Iris pigment epithelial cell (primary cell): ENCODE results near the gene GPR55.
"Not testable (repeated sequence)": the region's sequence is repeated elsewhere in the genome, so short reads cannot be mapped to it uniquely, and the experiment has no call there.

Experiments
- DNase-seq: peaks from one replicate; pipeline ENCODE4 v3.0.0-alpha.2; 2011; ENCODE audit warnings: low read depth

Gene GPR55

GRCh38 chr2:230924470-230925341 is at the start of gene GPR55:
Gene GPR55, minus strand, starts transcription at chr2:230925242. Its CDS starts 14,280 bp downstream, at chr2:230910962.
- no peak for DNase-seq

GRCh38 chr2:230974096-230974913 is 49.3 kb upstream of the GPR55 start:
- DNase-seq = peak; percentile 91

- DNase-seq = no peak
Observed at GRCh38 chr2:230972046-230972445, 47.0 kb upstream of the GPR55 start.

GRCh38 chr2:230969659-230970015 is 44.6 kb upstream of the GPR55 start:
- DNase-seq = no peak

GRCh38 chr2:230968921-230969658 is 44.0 kb upstream of the GPR55 start:
- no peak for DNase-seq

GRCh38 chr2:230968314-230968713 is 43.3 kb upstream of the GPR55 start:
- DNase-seq = not testable (repeated sequence)

- no peak for DNase-seq
Observed at GRCh38 chr2:230967113-230967512, 42.1 kb upstream of the GPR55 start.

GRCh38 chr2:230964136-230964730 is 39.2 kb upstream of the GPR55 start:
- no peak for DNase-seq

GRCh38 chr2:230961091-230961491 is 36.0 kb upstream of the GPR55 start:
- DNase-seq = peak; percentile 36

GRCh38 chr2:230960026-230960425 is 35.0 kb upstream of the GPR55 start:
- DNase-seq = no peak

- no peak for DNase-seq
Observed at GRCh38 chr2:230958820-230959756, 34.0 kb upstream of the GPR55 start.

GRCh38 chr2:230957756-230958391 is 32.8 kb upstream of the GPR55 start:
- DNase-seq = no peak

- DNase-seq = peak; percentile 53
Observed at GRCh38 chr2:230956827-230957755, 32.0 kb upstream of the GPR55 start.

GRCh38 chr2:230955163-230955737 is 30.2 kb upstream of the GPR55 start:
- no peak for DNase-seq

- no peak for DNase-seq
Observed at GRCh38 chr2:230954746-230955145, 29.7 kb upstream of the GPR55 start.

GRCh38 chr2:230953845-230954244 is 28.8 kb upstream of the GPR55 start:
- no peak for DNase-seq

- no peak for DNase-seq
Observed at GRCh38 chr2:230952226-230952956, 27.3 kb upstream of the GPR55 start.

GRCh38 chr2:230951396-230951795 is 26.4 kb upstream of the GPR55 start:
- DNase-seq = no peak
